A549 (cell line): ENCODE results near the gene GNG7. TPM values are rescaled to one million over a fixed set of nuclear protein-coding genes. Genes with fewer than 3 reads are reported as not detected.
"Not testable (repeated sequence)": the region's sequence is repeated elsewhere in the genome, so short reads cannot be mapped to it uniquely, and the experiment has no call there.

Source experiments
- ATAC-seq, 2 experiments: fragments of 200-7000 bp in 1 of 2; fragments of >200 bp in 1 of 2; cut with Nextera tagmentation in 1 of 2; cut with Tn5 transposase in 1 of 2; 3 replicates each; pipeline versions ENCODE4 v1.8.0 to v1.9.1; 2018 to 2020; ENCODE audit warnings: mild to moderate bottlenecking in 1 of 2, moderate library complexity in 1 of 2
- CTCF ChIA-PET: fragments of 300-600 bp; sonication (Branson Sonifier 250); formaldehyde crosslinking; extraction: SDS; loops from one replicate; lab custom pipeline; 2021; ENCODE audit warnings: antibody characterized with exemption, inconsistent platforms; lab: Yijun Ruan, JAX
- POLR2A ChIA-PET: fragments of 350-600 bp; formaldehyde crosslinking; extraction: SDS; loops from one replicate; lab custom pipeline; 2021; ENCODE audit warnings: antibody characterized with exemption, inconsistent platforms; lab: Yijun Ruan, JAX
- DNase-seq, 2 experiments: peaks; one replicate each; pipeline versions ENCODE4 v3.0.0 to v3.0.0-alpha.2; 2011 to 2016; ENCODE audit warnings: low read depth in 1 of 2, low spot score in 1 of 2
- FAIRE-seq: peaks from 2 replicates; lab custom pipeline; 2011; peaks lifted over from hg19 to GRCh38; lab: Jason Lieb, UNC
- H3K27ac ChIP-seq, 2 experiments: fragments of >200 bp; sonication (Bioruptor Twin); formaldehyde crosslinking; 3 replicates each; pipeline ENCODE4 v1.5.1; 2016 to 2017
- H3K4me1 ChIP-seq: fragments of >200 bp; sonication (Bioruptor Twin); formaldehyde crosslinking; 3 replicates; pipeline ENCODE4 v1.6.1; 2016
- H3K4me2 ChIP-seq: fragments of >200 bp; sonication (Bioruptor Twin); formaldehyde crosslinking; 3 replicates; pipeline ENCODE4 v1.6.1; 2016
- H3K4me3 ChIP-seq: fragments of >200 bp; sonication (Bioruptor Twin); formaldehyde crosslinking; 3 replicates; pipeline ENCODE4 v1.5.1; 2016
- H3K9me3 ChIP-seq: fragments of >200 bp; sonication (Bioruptor Twin); formaldehyde crosslinking; 3 replicates; pipeline ENCODE4 v1.6.1; 2016
- BHLHE40 ChIP-seq: IDR thresholded peaks from 2 replicates; pipeline ENCODE4 v1.6.1; 2012; ENCODE audit warnings: low read depth, low read length, inconsistent platforms
- CBX8 ChIP-seq: fragments of 200-600 bp; sonication (generic); IDR thresholded peaks from 2 replicates; pipeline ENCODE4 v1.6.1; 2016
- CTCF ChIP-seq: fragments of >200 bp; sonication (Bioruptor Twin); formaldehyde crosslinking; IDR thresholded peaks from 3 replicates; pipeline ENCODE4 v1.5.1; 2016
- EHF ChIP-seq: fragments of 250-450 bp; sonication (Bioruptor Pico); IDR thresholded peaks from 2 replicates; pipeline ENCODE4 v1.5.0; 2020; ENCODE audit warnings: mild to moderate bottlenecking
- EP300 ChIP-seq, 2 experiments: fragments of >200 bp; sonication (Bioruptor Twin); formaldehyde crosslinking; IDR thresholded peaks; 2 replicates in 1 of 2; 3 replicates in 1 of 2; pipeline ENCODE4 v1.6.1; 2016 to 2017
- FOSB ChIP-seq: fragments of 250-450 bp; sonication (Bioruptor Pico); IDR thresholded peaks from 2 replicates; pipeline ENCODE4 v1.5.0; 2020; ENCODE audit warnings: mild to moderate bottlenecking, moderate library complexity
- FOSL2 ChIP-seq, 2 experiments: fragments of 450-650 bp in 1 of 2; fragments of >200 bp in 1 of 2; sonication (Bioruptor Twin) in 1 of 2; formaldehyde crosslinking; IDR thresholded peaks; 2 replicates each; pipeline versions ENCODE4 v1.5.0 to v1.6.1; 2016 to 2020; ENCODE audit warnings: mild to moderate bottlenecking in 1 of 2, moderate library complexity in 1 of 2
- FOXS1 ChIP-seq: fragments of 250-450 bp; sonication (Bioruptor Pico); IDR thresholded peaks from 2 replicates; pipeline ENCODE4 v1.5.0; 2020; ENCODE audit warnings: mild to moderate bottlenecking, moderate library complexity
- HES2 ChIP-seq: fragments of >200 bp; sonication (Bioruptor Twin); formaldehyde crosslinking; IDR thresholded peaks from 2 replicates; pipeline ENCODE4 v1.6.1; 2016
- HOXA7 ChIP-seq: fragments of 250-450 bp; sonication (Bioruptor Pico); IDR thresholded peaks from 2 replicates; pipeline ENCODE4 v1.5.0; 2020; ENCODE audit warnings: mild to moderate bottlenecking, moderate library complexity
- HOXB13 ChIP-seq: fragments of 250-450 bp; sonication (Bioruptor Pico); IDR thresholded peaks from 2 replicates; pipeline ENCODE4 v1.5.0; 2020; ENCODE audit warnings: low read depth, mild to moderate bottlenecking, moderate library complexity
- JUN ChIP-seq, 2 experiments: fragments of >200 bp; sonication (Bioruptor Twin); formaldehyde crosslinking; IDR thresholded peaks; 2 replicates in 1 of 2; 3 replicates in 1 of 2; pipeline ENCODE4 v1.6.1; 2016 to 2017
- KDM5A ChIP-seq: fragments of 200-600 bp; sonication (generic); IDR thresholded peaks from 2 replicates; pipeline ENCODE4 v1.6.1; 2016; ENCODE audit warnings: antibody characterized with exemption, mild to moderate bottlenecking
- MAFK ChIP-seq: fragments of 450-650 bp; IDR thresholded peaks from 2 replicates; pipeline ENCODE4 v1.6.1; 2014; ENCODE audit not compliant: partially characterized antibody
- NFE2L2 ChIP-seq: fragments of 150-350 bp; conservative IDR thresholded peaks from 2 replicates; pipeline ENCODE4 v1.6.1; 2014; ENCODE audit warnings: low read length
- NR3C1 ChIP-seq: fragments of >200 bp; sonication (Bioruptor Twin); formaldehyde crosslinking; IDR thresholded peaks from 3 replicates; pipeline ENCODE4 v1.6.1; 2017
- RNF2 ChIP-seq: fragments of 200-600 bp; sonication (generic); IDR thresholded peaks from 2 replicates; pipeline ENCODE4 v1.6.1; 2016; ENCODE audit warnings: low read depth, mild to moderate bottlenecking, antibody characterized with exemption, moderate library complexity, borderline replicate concordance
- WGBS: methylation state at CpG from one replicate; pipeline ENCODE4 v1.1.6; 2017; ENCODE audit errors: missing lambda C conversion rate; 5-methylcytosine and 5-hydroxymethylcytosine counted together
- polyA plus RNA-seq, 4 experiments: library from polyadenylated mRNA; depleted of rRNA in 3 of 4; stranded (reverse); fragments of >200 nt; fragmentation: RNase III in 1 of 4; extraction: RNeasy Plus Mini Kit Qiagen cat#74134 plus additional on column Dnase treatment in 1 of 4; gene quantifications; 2 replicates in 3 of 4; 3 replicates in 1 of 4; pipeline ENCODE4 v1.2.3, GENCODE V29; 2011 to 2017
- TF ChIP-seq, protein P1 (sequence below): fragments of 250-450 bp; sonication (Bioruptor Pico); IDR thresholded peaks from 2 replicates; pipeline ENCODE4 v1.5.0; 2020; ENCODE audit warnings: low read depth, mild to moderate bottlenecking, moderate library complexity

The GNG7 gene
- polyA plus RNA-seq, 2 of the 4 experiments (the other 2 are of a cell fraction) = 0.06 to 0.08 TPM

DNA sequence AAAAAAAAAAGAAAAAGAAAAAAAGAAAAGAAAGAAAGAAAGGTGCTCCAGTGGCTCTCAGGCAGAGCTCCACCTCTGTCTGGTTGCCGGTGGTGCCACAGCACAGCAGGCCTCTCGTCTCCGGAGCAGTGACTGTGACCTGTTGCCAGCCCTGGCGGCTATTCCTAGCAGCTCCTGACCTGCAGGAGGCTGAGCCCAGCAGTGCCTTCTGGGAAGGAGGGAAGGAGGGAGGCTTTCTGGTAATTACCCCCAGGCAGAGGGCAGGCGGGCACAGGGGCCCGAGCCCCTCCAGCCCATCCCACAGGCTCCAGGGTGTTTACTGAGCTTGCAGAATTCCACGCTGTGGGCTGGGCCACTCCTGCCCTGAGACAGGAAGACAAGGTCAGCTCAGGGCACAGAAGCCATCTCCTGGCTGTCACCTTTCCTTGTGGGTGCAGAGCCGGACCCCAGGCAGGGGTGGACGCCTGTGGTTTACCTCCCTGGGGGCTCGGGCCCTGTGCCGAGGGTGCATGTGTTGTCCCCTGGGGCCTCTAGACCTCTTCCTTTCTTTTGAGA is 77.9 kb downstream of the GNG7 start:
- TF ChIP-seq HOXB13 (CRISPR knock-in tag) = no peak
- TF ChIP-seq, protein P1, sequence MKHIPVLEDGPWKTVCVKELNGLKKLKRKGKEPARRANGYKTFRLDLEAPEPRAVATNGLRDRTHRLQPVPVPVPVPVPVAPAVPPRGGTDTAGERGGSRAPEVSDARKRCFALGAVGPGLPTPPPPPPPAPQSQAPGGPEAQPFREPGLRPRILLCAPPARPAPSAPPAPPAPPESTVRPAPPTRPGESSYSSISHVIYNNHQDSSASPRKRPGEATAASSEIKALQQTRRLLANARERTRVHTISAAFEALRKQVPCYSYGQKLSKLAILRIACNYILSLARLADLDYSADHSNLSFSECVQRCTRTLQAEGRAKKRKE = no peak
- no peak for TF ChIP-seq RNF2
- TF ChIP-seq EHF = no peak
- no peak for TF ChIP-seq FOXS1
- TF ChIP-seq KDM5A = no peak
- no peak for TF ChIP-seq NFE2L2
- TF ChIP-seq CBX8 = no peak
- no peak for TF ChIP-seq FOSB (CRISPR knock-in tag)
- H3K4me2 ChIP-seq = peak overlapping the region; percentile 27; the same call in 1 of the 3 replicates
- DNase-seq (peak in 1 of 2 experiments; percentile 37), FAIRE-seq (no peak), ATAC-seq (peak; percentile 78 to 84)
- peak overlapping the region; percentile 50 to 68; a peak in 4 of 6 replicates for H3K27ac ChIP-seq
- 20% methylated on average over 5 of the region's 11 CpGs for WGBS
- peaks cover 15% of the 10 kb centered on the region for H3K4me1 ChIP-seq
- CTCF ChIA-PET = interaction anchor here (1.0 to 5.1 kb wide), 3 partner anchors 11 to 13 kb away, joined by 7 to 39 read pairs (median 9); no protein-coding TSS in a partner anchor
- H3K4me3 ChIP-seq = no peak overlapping the region
- H3K9me3 ChIP-seq = peaks cover 14% of the 10 kb centered on the region; the same call in 2 of the 3 replicates
- POLR2A ChIA-PET = interaction anchor here (1.3 kb wide), 1 partner anchor 149 kb away, joined by 10 read pairs; the partner anchor contains the start of gene GADD45B

GRCh38 chr19:2623798-2624197 is 78.7 kb downstream of the GNG7 start:
- peaks cover 16% of the 10 kb centered on the region for H3K4me1 ChIP-seq

GRCh38 chr19:2622371-2622961 is 80.0 kb downstream of the GNG7 start:
- H3K27ac ChIP-seq, DNase-seq, H3K9me3 ChIP-seq, POLR2A ChIA-PET, ATAC-seq, H3K4me2 ChIP-seq, FAIRE-seq, H3K4me3 ChIP-seq: not testable (repeated sequence)
- peaks cover 14% of the 10 kb centered on the region for H3K4me1 ChIP-seq
- 94% methylated on average over 26 of the region's 40 CpGs for WGBS
- CTCF ChIA-PET = interaction anchor here (0.6 to 1.7 kb wide), 6 partner anchors 8 to 74 kb away, joined by 3 to 11 read pairs (median 4); no protein-coding TSS in a partner anchor

More at GRCh38 chr19:2623798-2624197, 78.7 kb downstream of the GNG7 start:
- ATAC-seq = no peak
- Histone ChIP-seq H3K9me3 (peaks cover 9% of the 10 kb centered on the region; the same call in 2 of the 3 replicates), H3K4me2 (no peak overlapping the region), H3K4me3 (no peak overlapping the region), H3K27ac (no peak overlapping the region)
- no peak for TF ChIP-seq FOSL2 (IDR thresholded peaks at IDR 0.05)
- no peak for TF ChIP-seq FOSL2 (CRISPR knock-in tag; IDR thresholded peaks at IDR 0.05)
- no peak for TF ChIP-seq HES2
- TF ChIP-seq HOXA7 (CRISPR knock-in tag) = no peak
- TF ChIP-seq CTCF = no peak
- 92% methylated on average over 12 of the region's 12 CpGs for WGBS
- FAIRE-seq = no peak
- POLR2A ChIA-PET = interaction anchor here (1.3 kb wide), 1 partner anchor 148 kb away, joined by 10 read pairs; the partner anchor contains the start of gene GADD45B
- DNase-seq = no peak
- CTCF ChIA-PET = interaction anchor here (1.7 kb wide), 1 partner anchor 13 kb away, joined by 7 read pairs; no protein-coding TSS in a partner anchor

DNA sequence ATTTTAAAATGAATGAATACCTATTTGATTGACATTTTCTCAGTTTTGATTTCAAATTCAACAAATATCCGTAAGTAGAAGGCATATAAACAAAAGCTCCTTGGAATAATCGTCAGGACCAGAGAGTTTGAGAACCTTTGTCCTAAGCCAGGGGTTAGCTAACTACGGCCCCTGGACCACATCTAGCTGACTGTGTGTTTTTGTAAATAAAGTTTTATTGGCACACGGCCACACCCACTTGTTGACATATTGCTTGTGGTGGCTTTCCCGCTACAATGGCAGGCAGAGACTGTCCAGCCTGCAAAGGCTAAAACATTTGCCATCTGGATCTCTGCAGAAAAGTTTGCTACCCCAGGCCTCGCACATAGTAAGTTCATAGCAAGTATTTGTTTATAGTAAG is 83.4 kb downstream of the GNG7 start:
- TF ChIP-seq JUN (IDR thresholded peaks at IDR 0.05) (no peak), EP300 (IDR thresholded peaks at IDR 0.05) (no peak), NR3C1 (no peak), HES2 (no peak), BHLHE40 (no peak), MAFK (peak; percentile 51)
- CTCF ChIA-PET = interaction anchor here (1.1 to 4.5 kb wide), 5 partner anchors 8 to 145 kb away, joined by 4 to 23 read pairs (median 9); no protein-coding TSS in a partner anchor
- Histone ChIP-seq H3K4me1 (peaks cover 3% of the 10 kb centered on the region; the same call in 2 of the 3 replicates), H3K4me3 (no peak overlapping the region), H3K9me3 (0 out of 3 replicates have a peak, but pooled peaks cover 3% of the 10 kb centered on the region), H3K4me2 (peak overlapping the region; percentile 38; the same call in 1 of the 3 replicates), H3K27ac (no peak overlapping the region; a peak in 1 of 6 replicates)
- POLR2A ChIA-PET = interaction anchor here (0.9 kb wide), 1 partner anchor 143 kb away, joined by 5 read pairs; the partner anchor contains the start of gene GADD45B
- 65% methylated on average over 6 of the region's 6 CpGs for WGBS
- DNase-seq (no peak), FAIRE-seq (no peak), ATAC-seq (no peak)
